ENCODE data around the gene SETBP1.

SETBP1 gene

DNA sequence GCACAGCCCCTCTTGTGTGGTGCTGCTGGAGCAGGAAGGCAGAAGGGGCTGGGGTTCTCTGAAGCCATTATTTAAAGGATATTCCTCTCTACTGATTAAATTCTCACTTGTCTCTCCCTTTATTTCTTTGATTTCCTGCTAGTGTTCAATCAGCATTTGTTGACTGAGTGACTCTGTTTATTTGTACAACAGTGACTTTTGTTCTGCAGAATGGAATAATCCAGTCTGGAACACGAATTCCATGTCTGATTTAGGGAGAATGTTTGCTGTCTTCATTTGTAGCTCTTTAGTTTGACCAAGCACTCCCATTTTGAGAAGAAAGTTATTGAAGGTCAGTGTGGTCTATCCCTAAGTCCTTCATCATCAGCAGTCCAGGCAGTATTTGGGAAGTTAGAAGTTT lies 141.2 kb downstream of the SETBP1 start:
- DNase-seq = no peak

DNA sequence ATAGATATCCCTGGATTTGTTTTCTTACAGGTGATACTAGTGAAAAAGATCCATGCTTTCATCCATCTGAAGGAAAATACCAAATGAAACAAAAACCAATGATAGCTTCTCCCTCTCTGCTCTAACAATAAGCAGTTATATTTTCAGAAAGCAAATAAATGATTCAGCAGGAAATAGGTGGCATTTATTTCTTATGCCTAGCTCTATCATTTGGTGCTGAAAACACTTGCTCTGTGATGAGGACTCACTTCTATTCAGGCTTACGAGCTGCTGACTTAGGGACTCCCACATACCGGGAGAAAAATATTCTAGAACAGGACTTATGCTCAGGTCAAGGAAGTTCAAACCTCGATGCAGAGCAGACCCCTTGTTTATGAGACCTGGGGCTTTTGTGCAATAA lies 142.6 kb downstream of the SETBP1 start:
- no peak for DNase-seq

DNA sequence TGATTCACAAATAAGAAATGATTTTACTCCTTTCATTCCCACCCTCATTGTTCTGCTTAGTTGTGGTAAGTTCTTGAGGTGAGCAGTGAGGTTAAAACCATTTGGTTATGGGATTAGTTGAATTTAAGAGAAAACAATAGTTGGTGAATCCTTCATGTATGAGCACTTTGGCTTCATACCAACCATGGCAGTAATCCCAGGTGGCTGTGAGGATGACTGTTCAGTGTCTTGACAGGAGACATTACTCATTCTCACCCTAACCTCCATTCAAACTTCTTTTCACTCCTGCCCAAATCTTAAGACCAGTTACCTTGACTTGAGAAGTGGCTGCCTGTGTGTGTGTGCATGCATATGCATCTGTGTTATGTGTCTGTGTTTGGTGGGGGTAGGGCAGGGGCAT lies 143.1 kb downstream of the SETBP1 start:
- DNase-seq = no peak

DNA sequence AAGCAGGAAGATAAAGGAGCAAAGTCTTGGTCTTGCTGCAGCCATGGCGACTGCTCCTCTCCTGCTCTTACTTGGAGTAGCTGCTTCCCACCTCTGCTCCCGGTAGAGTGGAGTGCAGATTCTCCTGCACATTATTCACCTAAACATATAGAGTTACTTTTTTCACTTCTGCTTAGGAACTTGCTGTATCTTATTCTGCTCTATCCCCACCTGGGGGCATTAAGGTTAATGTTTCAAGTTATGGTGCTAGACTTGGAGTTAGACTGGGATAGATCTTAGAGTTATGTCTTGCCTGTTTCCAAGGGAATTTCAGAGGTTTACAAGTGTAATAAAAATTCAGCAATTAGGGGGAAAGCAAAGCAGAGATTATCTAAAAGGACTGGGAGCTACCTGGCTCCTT lies 144.2 kb downstream of the SETBP1 start:
- DNase-seq = no peak

DNA sequence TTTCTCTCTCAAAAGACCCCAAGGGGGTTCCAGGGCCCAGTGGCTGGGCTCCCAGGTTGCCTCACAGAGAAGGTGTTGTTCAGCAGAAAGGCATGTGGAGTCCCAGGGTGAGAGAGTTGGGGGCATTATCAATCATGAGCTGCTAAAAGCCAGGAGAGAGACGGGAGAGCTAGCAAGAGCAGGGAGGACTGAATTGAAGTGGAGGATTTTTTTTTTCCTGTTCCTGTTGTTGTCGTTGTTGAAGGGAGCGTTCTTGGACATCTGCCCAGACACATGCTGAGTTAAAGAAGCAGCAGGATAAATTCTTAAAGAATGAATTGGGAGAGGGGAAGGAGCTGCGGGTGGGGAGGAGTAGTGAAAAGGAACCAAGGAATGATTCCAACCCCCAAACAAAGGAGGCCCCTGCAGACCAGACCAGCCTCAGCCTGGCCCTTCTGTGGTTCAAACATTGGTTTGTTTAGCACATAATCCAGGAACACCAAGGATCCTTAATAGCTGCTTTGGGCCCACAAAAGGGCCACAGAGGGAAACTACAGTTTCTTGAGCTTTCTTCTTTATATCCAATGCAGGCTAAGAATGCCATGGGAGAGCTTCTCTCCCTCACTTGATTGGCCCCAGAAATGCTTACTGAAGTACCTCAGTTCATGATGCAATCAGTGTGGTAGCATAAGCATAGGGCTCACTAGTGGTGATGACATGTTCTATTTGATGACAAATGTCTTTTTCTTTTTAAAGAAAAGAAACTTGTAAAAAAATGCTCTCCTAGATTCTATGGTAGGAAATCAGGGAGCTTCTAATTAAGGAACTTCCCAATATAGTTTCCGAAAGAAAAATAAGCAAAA lies 146.0 kb downstream of the SETBP1 start:
- peak; percentile 67 for DNase-seq

DNA sequence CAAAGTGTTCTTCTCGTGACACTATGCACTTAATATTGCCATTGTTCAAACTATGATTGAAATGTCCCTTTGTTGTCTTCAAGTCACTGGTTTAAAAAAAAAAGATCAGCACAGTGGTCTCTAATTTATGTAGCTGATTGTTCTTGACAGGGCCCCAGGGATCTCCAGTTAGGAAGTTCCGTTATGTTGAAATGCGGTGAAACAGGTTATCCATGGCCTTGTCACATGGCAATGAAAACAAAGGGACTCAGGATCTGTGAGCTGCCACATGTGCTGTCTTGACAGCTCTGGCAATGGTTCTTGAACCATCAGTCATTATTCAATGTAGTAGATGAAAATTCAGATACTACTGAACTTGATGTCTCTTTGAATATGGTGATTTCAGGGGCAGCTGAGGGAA lies 147.4 kb downstream of the SETBP1 start:
- no peak for DNase-seq

DNA sequence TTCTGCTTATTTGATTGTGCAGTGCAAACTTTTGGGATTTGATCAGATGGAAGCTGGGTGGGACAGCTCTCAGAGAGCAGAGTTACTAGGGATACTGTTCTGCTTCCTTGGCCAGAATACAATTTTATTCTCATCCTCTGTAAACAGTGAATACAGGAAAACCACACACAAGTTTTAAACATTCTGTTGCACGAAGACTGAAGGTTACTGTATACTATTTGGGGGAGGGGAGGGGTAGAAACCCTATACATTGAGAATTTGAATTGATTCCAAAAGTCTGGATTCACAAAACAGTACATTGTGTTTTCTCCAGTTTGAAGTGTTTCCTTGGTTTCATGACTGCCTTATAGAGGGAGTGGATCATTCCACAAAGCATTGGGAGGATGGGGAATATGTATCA lies 149.9 kb downstream of the SETBP1 start:
- no peak for DNase-seq

DNA sequence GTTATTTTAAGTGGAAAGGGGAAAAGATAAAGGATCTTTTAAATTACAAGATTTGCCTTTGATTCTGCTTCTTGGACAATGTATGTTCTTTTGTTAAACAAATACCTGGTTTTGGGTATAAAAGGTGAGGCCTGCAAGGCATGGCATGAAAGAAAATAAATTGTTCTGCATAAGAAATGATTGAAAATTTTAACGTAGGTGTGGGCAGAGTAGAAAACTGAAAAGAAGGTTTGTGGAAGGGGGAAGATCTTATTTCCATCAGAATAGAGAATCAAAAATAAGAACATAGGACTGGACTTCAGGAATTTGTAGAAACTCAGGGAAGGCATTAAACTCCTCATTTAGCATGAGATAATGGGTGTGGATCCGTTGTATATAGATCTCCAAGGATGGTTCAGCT lies 153.1 kb downstream of the SETBP1 start:
- DNase-seq = no peak

DNA sequence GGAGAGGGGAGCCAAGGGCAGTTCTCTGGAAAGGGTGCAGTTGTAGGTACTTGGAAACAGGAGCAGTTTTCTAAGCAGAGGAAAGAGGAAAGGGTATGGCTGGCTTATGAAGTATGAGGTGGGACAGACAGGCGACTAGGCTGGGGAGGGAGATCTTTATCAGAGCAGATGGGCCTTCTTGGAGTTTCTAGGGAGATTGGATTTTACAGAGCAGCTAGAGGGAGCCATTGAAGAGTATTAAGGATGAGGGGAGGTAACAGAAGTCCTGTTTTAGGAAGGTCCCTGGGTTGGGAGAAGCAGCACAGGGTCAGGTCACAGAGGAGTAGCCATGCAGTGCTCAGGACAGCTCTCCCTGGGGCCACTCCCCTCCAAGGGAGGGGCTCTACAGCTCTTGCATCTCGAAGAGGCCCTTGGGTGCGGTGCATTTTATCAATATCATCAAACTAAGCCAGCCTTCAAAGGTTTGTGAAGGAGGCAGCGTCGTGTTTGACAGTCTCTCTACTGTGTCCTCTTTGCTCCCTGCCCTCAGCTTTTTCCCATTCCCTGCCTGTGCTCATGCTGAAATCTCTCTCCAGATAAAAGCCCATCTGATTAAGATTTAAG lies 154.3 kb downstream of the SETBP1 start:
- no peak for DNase-seq

DNA sequence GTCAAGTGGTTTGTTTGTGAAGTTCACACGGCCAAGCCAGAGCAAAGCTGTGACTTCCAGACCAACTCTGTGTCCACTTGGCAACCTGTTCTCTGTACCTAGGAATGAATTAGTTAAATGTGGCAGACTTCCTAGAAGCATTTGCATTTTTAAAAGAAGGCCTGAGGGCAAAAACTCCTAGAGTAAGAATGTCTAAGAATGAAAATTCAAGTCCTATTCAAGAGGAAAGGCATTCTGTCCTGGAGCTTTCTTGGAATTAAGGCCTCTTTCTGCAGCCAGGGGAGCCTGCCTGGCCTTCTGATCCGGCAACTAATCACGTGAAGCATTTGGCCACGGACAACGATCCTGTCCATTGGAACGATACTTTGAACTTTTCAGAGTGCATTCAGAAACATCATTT lies 155.0 kb downstream of the SETBP1 start:
- DNase-seq = no peak

DNA sequence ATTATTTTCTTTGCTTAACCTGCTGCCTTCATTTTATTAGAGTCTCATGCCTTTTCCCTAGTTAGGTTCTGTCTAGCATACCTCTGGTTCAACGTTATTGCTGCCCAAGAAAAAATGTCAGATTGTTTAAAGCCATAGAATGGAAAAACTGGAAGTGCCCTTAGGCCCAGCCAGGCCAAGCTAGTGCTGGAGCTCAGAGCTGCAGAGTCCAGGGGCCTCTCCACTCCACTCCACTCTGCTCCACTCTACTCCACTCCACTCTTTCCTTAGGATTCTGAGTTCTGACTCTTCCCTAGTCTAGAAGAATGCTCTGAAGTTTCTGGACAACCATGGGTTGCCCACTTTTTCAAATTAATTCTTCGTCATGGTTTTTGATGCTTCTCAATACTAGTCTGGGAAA lies 155.6 kb downstream of the SETBP1 start:
- DNase-seq = no peak

DNA sequence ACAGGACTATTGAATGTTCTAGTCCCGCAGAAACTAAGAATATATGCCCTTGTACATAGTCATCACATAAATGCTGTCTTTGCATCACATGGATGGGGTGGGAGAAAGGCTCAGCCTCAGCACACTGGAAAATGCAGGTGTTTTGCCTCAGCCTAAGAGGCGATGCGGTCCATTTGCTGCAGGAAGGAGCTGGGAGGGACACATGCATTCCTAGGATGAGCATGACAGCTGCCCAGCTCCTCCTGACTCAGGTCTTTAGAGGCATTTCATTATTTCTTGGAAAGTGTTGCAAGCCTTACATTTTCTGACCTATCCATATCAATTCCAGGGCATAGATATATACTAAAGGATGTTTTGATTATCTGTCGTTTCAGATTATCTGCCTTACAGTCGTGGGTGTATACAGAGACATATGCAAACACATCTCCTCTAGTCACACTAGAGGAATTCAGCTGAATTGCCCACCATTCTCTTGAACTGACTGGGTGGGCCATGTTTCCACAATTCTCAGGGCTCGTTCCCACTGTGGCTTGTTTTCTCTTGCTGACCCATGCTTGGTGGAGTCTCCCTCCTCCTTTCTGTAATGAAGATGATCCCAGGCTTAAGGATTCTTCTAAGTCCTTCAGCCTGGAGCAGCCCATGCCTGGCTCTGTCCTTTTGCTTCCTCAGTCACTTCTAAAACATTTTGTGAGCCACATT lies 156.9 kb downstream of the SETBP1 start:
- peak; percentile 29 for DNase-seq

DNA sequence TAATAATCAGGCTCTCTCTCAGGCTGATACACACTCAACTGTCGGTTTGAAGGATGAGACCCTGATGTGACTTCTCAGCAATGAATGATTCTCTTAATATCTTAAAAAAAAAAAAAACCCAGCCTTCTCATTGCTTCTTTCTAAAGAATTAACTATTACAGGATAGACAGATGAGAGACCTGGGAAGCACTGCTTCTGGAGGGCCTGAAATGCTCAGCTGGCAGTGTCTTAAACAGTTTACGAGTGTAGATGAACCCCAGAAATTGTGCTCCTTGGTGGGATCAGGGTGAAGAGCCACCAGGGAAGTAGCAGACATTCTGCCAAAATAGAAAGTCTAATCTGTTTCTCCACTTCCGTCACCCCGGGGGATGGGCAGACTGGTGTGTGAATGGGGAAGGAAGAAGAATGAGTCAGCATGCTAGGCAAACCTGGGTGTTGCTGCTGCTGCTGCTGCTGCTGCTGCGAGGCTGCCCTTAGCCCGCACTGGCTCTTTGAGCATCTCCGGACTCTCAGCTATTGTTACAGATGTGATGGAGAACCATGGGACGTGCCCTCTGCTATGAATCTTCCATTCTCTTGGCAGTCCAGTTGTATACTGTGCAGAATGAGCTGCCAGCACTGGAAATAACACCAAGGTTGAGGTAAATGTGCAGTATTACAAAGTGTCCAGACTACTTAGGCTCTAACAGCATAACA lies 158.4 kb downstream of the SETBP1 start:
- no peak for DNase-seq

DNA sequence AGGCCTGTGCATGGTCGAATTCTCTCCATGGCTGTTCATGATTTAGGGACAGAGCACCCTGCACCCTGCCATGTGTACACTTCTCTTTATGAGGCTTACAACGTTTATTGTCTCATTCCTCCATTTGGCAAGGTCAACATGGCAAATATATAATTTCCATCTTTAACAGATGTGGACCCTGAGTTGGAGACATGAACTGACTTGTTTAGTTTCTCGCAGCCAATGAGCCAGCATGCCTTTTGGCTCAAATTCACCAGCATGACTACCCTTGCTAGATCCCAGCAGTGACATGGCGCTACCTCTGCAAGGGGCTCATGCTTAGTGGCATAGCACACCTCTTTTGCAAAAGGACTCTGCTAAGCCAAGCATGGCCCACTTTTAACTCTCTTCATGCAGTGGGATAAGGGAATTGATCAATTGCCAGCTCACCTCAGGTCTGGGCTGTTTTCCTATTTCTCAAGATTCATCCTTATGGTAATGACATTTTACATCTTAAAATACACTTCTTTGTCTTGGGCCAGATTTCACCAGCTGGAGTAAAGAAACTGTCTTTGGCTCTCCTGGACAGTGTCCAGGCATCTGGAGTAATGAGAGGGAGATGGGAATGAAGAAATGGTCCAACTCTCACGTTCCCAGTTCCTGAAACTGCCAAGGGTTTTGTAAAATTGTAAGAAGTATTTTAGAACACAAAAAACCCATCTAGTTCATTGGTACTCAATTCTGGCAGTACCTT lies 159.5 kb downstream of the SETBP1 start:
- no peak for DNase-seq

DNA sequence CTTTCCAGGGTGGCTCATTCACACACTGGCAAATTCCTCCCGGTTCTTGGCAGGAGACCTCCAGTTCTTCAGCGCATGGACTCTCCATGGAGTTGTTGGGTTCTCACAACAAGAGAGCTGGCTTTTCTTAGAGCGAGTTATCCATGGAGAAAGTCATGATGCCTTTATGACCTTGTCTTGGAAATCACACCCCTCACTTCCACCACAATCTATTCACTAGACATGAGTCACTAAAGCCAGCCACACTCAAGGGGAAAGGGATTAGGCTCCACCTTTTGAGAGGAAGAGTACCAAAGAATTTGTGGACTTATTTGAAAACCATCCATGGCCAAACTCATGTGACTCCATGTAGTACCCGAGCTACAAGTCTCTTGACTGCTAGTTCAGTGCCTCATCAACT lies 160.5 kb downstream of the SETBP1 start:
- DNase-seq = no peak

DNA sequence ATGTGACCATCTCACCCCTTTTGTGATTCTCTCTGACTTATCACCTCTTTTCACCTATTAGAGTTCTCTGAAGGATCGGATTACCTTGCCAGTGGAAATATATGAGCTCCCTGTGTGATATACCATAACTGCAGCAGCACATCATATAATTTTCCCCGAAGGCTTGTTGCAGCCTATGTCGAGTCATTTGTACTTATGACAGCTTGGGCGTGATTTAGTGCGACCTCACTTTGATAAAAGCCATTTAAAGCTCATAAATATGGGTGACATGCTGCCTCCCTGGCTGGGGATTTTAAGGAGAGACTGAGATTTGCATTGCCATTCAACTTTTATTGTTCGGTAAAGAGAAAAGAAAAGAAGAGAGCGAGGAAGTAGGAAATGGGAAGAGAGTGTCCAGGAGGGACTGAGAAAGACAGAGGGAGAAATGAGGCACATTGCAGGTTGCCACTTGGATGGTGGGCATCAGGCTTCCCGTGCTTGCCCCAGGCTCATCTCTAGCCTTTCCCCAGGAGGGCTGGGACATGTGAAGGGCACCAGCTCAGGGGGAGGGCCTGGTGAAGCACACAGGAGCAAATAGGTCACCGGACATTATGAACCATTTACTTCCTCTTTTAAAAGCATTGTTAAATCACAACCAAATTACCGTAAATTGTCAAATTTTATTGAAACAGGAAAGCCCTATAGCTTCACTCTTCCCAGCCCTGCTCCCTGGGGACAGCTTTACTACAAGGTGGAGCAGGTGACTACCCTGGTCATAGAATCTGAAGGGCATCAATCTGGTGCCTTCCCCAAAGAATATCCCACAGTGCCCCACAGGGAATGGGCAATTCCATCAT lies 161.3 kb downstream of the SETBP1 start:
- no peak for DNase-seq

DNA sequence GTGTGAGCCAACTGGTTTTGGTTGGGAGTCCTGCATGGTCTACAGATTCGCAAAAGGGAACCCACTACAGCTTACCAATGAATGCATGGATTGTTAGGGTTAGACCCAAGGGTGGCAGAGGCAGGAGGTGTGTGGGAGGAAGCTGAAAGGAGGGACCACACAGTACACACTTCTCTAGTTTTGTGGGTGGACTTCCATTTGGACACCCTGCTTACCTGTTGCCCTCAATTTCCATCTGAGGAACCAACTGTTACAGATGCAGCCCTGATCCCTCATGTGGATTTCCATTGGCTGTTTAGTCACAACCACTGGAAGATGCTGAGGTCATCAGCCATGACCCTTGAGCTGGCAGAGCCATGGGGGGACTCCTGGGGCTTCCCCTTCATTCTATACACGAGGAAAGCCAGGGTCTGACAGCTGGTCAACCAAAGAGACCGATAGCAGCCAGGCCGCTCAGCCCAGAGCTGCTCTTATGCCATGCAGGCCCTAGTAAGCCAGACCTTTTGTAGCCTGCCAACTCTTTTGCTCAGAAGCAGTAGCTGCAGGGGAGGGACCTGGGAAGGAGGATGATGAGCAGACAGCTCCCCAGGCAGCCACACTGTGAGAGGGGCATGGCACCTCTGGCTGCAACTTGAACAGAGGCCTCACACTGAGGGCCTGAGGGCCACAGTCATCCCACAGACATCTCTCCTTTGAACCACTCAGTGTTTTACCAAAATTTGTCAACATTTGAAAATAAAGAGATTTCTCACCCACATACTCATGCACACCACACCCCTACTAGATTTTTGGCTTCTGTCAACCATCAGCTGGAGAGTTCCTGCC lies 162.1 kb downstream of the SETBP1 start:
- no peak for DNase-seq

DNA sequence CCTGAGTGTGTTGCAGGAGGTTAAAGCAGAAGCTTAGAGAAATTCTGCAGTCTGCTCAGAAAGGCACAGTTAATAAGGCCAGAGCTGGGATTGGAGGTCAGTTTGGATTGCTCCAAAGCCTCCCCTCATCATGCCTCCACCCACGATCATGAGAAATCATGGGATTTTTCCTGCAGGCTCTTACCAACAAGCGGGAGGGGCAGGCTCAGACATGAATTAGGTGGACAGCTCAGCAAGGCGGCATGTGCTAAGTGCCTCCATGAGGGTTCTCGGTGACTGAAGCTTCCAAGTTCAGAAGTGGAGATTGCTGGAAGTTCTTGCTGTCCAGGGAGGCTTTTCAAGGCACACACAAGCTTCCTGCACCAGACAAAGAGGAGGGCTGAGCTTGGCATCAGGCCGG lies 163.8 kb downstream of the SETBP1 start:
- DNase-seq = no peak

DNA sequence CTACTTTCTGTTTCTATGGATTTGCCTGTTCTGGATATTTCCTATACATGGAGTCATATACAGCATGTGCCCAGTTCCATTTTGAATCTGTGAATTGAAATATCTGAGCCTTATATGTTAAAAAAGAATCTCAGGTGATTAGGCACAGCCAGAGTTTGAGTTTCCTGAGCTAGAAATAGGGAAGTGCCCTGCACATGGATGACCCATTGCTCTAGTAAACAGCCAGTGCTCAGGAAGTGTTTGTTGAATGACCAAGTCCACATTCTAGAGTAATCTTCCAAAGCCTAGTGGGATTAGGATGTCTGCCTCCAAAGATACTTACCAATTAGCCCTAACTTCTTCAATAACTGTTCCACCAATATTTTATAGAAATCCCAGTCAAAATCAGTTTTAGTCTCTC lies 165.8 kb downstream of the SETBP1 start:
- DNase-seq = no peak

DNA sequence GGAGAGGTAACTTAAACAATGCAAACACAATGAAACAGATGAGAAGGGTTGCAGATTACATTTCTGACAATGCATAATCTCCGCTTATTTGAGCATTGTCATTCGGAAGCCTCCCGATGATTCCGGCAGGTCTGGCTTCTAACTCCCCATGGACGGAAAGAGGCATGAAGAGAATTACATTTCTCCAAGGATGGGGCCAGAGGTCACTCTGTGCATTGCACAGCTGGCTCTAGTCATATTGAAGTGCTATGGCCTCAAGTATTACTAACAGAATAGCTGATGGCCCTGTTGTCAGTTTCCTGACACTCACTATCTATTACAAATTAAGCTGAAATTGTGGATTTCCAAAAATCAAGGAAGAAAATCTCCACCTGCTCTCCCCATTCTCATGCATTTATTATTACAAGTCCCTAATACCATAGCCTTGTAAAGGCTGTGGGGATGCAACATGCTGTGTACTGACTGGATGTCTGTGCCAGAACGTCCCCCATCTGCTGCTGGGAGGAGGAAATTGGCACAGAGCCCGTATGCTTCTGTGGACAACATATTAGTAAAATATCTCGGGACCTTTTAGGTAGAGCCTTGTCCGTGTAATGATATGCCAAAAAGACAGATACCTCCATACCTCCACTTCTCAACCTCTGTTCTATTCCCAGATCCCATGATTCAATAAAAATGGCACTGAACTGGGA lies 168.1 kb downstream of the SETBP1 start:
- DNase-seq = no peak

Measured in NCI-H187 treated with DMSO at 0.1 percent for 48 hours (cell line).